ENCODE measurements around the gene ZNF500.

Gene ZNF500

GRCh38 chr16:4811242-4811641 is 44.3 kb upstream of the ZNF500 start:
- no peak for DNase-seq
- Histone ChIP-seq H3K9me3 (no peaks in the 10 kb centered on the region), H3K4me1 (no peaks in the 10 kb centered on the region), H3K36me3 (peaks cover 63% of the 10 kb centered on the region), H3K4me3 (ENCODE audit: low read depth, low read length) (no peak overlapping the region), H3K27me3 (no peaks in the 10 kb centered on the region)
- TF ChIP-seq CTCF (IDR thresholded peaks at IDR 0.05; ENCODE audit: low read depth, low read length): no peak

- H3K36me3 ChIP-seq: peaks cover 36% of the 10 kb centered on the region
These were observed 39.3 kb upstream of the ZNF500 start for GRCh38 chr16:4806280-4806679.

GRCh38 chr16:4805231-4805630 is 38.3 kb upstream of the ZNF500 start:
- H3K4me1 ChIP-seq: peaks cover 6% of the 10 kb centered on the region
- DNase-seq: no peak
- peaks cover 32% of the 10 kb centered on the region for H3K36me3 ChIP-seq
- 0 out of 2 replicates have a peak, but pooled peaks have one; percentile 5 for TF ChIP-seq CTCF (IDR thresholded peaks at IDR 0.05; ENCODE audit: low read depth, low read length)
- no peak overlapping the region for H3K4me3 ChIP-seq (ENCODE audit: low read depth, low read length)
- no peaks in the 10 kb centered on the region for H3K27me3 ChIP-seq
- H3K9me3 ChIP-seq: no peaks in the 10 kb centered on the region

More at GRCh38 chr16:4806280-4806679, 39.3 kb upstream of the ZNF500 start:
- H3K9me3 ChIP-seq: no peaks in the 10 kb centered on the region
- no peak for DNase-seq
- H3K4me1 ChIP-seq: no peaks in the 10 kb centered on the region
- TF ChIP-seq CTCF (IDR thresholded peaks at IDR 0.05; ENCODE audit: low read depth, low read length): no peak
- H3K4me3 ChIP-seq (ENCODE audit: low read depth, low read length): no peak overlapping the region
- no peaks in the 10 kb centered on the region for H3K27me3 ChIP-seq

- Histone ChIP-seq H3K36me3 (peaks cover 30% of the 10 kb centered on the region), H3K4me3 (ENCODE audit: low read depth, low read length) (no peak overlapping the region), H3K27me3 (no peaks in the 10 kb centered on the region), H3K4me1 (peaks cover 11% of the 10 kb centered on the region), H3K9me3 (no peaks in the 10 kb centered on the region)
- no peak for TF ChIP-seq CTCF (IDR thresholded peaks at IDR 0.05; ENCODE audit: low read depth, low read length)
- DNase-seq: no peak
These were observed 37.2 kb upstream of the ZNF500 start for GRCh38 chr16:4803898-4804762.

- Histone ChIP-seq H3K4me1 (peaks cover 11% of the 10 kb centered on the region), H3K4me3 (ENCODE audit: low read depth, low read length) (peak overlapping the region; percentile 80), H3K9me3 (no peaks in the 10 kb centered on the region), H3K27me3 (no peaks in the 10 kb centered on the region), H3K36me3 (peaks cover 26% of the 10 kb centered on the region)
- TF ChIP-seq CTCF (IDR thresholded peaks at IDR 0.05; ENCODE audit: low read depth, low read length): no peak
- DNase-seq: no peak
These were observed 36.5 kb upstream of the ZNF500 start for GRCh38 chr16:4803401-4803844.

- peaks cover 20% of the 10 kb centered on the region for H3K36me3 ChIP-seq
- peak; percentile 96 for DNase-seq
- no peak for TF ChIP-seq CTCF (IDR thresholded peaks at IDR 0.05; ENCODE audit: low read depth, low read length)
These were observed 35.8 kb upstream of the ZNF500 start for GRCh38 chr16:4802659-4803287.

More at GRCh38 chr16:4802659-4803287, 35.8 kb upstream of the ZNF500 start:
- Histone ChIP-seq H3K4me3 (ENCODE audit: low read depth, low read length) (peak overlapping the region; percentile 80), H3K4me1 (peaks cover 11% of the 10 kb centered on the region), H3K27me3 (no peaks in the 10 kb centered on the region), H3K9me3 (no peaks in the 10 kb centered on the region)
